Measurements from ENCODE around the gene HOXC6.

The HOXC6 gene

DNA sequence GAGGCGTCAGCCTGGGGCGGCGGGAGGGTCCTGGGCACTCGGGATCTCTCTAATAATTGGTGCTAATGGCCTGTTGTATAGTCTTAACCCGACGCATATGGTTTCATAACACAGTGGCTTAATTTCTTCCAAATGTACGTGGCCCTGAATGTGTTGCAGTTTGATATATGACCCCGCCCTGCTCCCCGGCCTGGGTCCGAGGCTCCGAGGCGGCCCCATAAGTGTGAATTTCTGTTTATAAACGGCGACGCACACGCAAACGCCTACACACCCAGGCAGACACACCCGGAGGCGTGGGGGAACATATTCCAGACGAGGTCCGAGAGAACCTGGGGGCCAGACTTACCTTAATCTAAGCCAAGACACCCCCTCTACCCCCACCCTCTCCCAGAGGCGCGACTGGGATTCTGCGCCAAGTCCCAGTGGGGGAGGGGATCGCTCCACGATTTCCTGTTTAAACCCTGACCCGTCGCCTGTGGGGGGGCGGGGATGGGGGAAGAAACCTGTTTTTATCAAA, 9.7 kb upstream of the HOXC6 start:
- no peak overlapping the region for H3K4me3 ChIP-seq (ENCODE audit: low read depth, low read length)
- TF ChIP-seq, protein P1, sequence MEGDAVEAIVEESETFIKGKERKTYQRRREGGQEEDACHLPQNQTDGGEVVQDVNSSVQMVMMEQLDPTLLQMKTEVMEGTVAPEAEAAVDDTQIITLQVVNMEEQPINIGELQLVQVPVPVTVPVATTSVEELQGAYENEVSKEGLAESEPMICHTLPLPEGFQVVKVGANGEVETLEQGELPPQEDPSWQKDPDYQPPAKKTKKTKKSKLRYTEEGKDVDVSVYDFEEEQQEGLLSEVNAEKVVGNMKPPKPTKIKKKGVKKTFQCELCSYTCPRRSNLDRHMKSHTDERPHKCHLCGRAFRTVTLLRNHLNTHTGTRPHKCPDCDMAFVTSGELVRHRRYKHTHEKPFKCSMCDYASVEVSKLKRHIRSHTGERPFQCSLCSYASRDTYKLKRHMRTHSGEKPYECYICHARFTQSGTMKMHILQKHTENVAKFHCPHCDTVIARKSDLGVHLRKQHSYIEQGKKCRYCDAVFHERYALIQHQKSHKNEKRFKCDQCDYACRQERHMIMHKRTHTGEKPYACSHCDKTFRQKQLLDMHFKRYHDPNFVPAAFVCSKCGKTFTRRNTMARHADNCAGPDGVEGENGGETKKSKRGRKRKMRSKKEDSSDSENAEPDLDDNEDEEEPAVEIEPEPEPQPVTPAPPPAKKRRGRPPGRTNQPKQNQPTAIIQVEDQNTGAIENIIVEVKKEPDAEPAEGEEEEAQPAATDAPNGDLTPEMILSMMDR (conservative IDR thresholded peaks at IDR 0.05; ENCODE audit: low read depth, low read length), result no peak
- no peak for DNase-seq (ENCODE audit: low read depth)

- TF ChIP-seq, protein P1 (conservative IDR thresholded peaks at IDR 0.05; ENCODE audit: low read depth, low read length), result no peak
- DNase-seq (ENCODE audit: low read depth), result no peak
- no peak overlapping the region for H3K4me3 ChIP-seq (ENCODE audit: low read depth, low read length)
Measured at GRCh38 chr12:54019091-54019811, 9.0 kb upstream of the HOXC6 start.

- TF ChIP-seq, protein P1 (conservative IDR thresholded peaks at IDR 0.05; ENCODE audit: low read depth, low read length), result no peak
- DNase-seq (ENCODE audit: low read depth), result no peak
- no peak overlapping the region for H3K4me3 ChIP-seq (ENCODE audit: low read depth, low read length)
Measured at GRCh38 chr12:54019924-54020590, 8.2 kb upstream of the HOXC6 start.

- DNase-seq (ENCODE audit: low read depth), result no peak
- H3K4me3 ChIP-seq (ENCODE audit: low read depth, low read length), result no peak overlapping the region
- TF ChIP-seq, protein P1 (conservative IDR thresholded peaks at IDR 0.05; ENCODE audit: low read depth, low read length), result no peak
Measured at GRCh38 chr12:54020591-54021405, 7.4 kb upstream of the HOXC6 start.

GRCh38 chr12:54021432-54022013, 6.7 kb upstream of the HOXC6 start:
- TF ChIP-seq, protein P1 (conservative IDR thresholded peaks at IDR 0.05; ENCODE audit: low read depth, low read length), result no peak
- H3K4me3 ChIP-seq (ENCODE audit: low read depth, low read length), result no peak overlapping the region

GRCh38 chr12:54022960-54023884, 5.0 kb upstream of the HOXC6 start:
- H3K4me3 ChIP-seq (ENCODE audit: low read depth, low read length), result no peak overlapping the region
- TF ChIP-seq, protein P1 (conservative IDR thresholded peaks at IDR 0.05; ENCODE audit: low read depth, low read length), result no peak
- DNase-seq (ENCODE audit: low read depth), result no peak

More at GRCh38 chr12:54021432-54022013, 6.7 kb upstream of the HOXC6 start:
- no peak for DNase-seq (ENCODE audit: low read depth)

All from choroid plexus epithelial cell (primary cell).